Measurements from ENCODE around the gene HNRNPL. TPM values are rescaled to one million over a fixed set of nuclear protein-coding genes. Genes with fewer than 3 reads are reported as not detected.

Gene HNRNPL
- total and polyA plus RNA-seq, 9 of the 15 experiments (the other 6 are each of a cell fraction or from before 2014, with no cell fraction given) = 39.5 to 610 (median 299) TPM

- TF ChIP-seq GABPA (tag; conservative IDR thresholded peaks at IDR 0.05; ENCODE audit: low read depth) = peak; percentile 57
- no peak for TF ChIP-seq ZNF224 (CRISPR knock-in tag; IDR thresholded peaks at IDR 0.05)
- no peak for TF ChIP-seq THAP7 (CRISPR knock-in tag; IDR thresholded peaks at IDR 0.05)
- no peak for TF ChIP-seq HCFC1 (IDR thresholded peaks at IDR 0.05; ENCODE audit: low read depth, low read length)
- no peak for TF ChIP-seq ZNF830 (CRISPR knock-in tag; IDR thresholded peaks at IDR 0.05)
- TF ChIP-seq ZBTB7A (IDR thresholded peaks at IDR 0.05; ENCODE audit: borderline replicate concordance, control insufficient read depth, low read depth, low read length) = no peak
- no peak for TF ChIP-seq CHCHD3 (CRISPR knock-in tag; IDR thresholded peaks at IDR 0.05)
- TF ChIP-seq, protein P1, sequence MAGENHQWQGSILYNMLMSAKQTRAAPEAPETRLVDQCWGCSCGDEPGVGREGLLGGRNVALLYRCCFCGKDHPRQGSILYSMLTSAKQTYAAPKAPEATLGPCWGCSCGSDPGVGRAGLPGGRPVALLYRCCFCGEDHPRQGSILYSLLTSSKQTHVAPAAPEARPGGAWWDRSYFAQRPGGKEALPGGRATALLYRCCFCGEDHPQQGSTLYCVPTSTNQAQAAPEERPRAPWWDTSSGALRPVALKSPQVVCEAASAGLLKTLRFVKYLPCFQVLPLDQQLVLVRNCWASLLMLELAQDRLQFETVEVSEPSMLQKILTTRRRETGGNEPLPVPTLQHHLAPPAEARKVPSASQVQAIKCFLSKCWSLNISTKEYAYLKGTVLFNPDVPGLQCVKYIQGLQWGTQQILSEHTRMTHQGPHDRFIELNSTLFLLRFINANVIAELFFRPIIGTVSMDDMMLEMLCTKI (IDR thresholded peaks at IDR 0.05; ENCODE audit: partially characterized antibody) = no peak
- peak; percentile 82 for TF ChIP-seq SPI1 (IDR thresholded peaks at IDR 0.05; ENCODE audit: borderline replicate concordance, low read depth, low read length)
- no peak for TF ChIP-seq CBX5 (IDR thresholded peaks at IDR 0.05; ENCODE audit: borderline replicate concordance, low read depth)
- TF ChIP-seq DNMT1 (IDR thresholded peaks at IDR 0.05) = no peak
- TF ChIP-seq ZBTB40 (IDR thresholded peaks at IDR 0.05) = peak; percentile 77
- no peak for TF ChIP-seq ZBTB40 (CRISPR knock-in tag; IDR thresholded peaks at IDR 0.05)
- no peak for TF ChIP-seq ARID2 (IDR thresholded peaks at IDR 0.05)
- no peak for TF ChIP-seq TFE3 (CRISPR knock-in tag; IDR thresholded peaks at IDR 0.05)
- TF ChIP-seq LEF1 (IDR thresholded peaks at IDR 0.05) = no peak
- no peak for TF ChIP-seq SRSF9 (IDR thresholded peaks at IDR 0.05; ENCODE audit: borderline replicate concordance, low read depth, low read length)
- no peak for TF ChIP-seq RNF2 (IDR thresholded peaks at IDR 0.05)
- TF ChIP-seq ZNF76 (CRISPR knock-in tag; IDR thresholded peaks at IDR 0.05; ENCODE audit: borderline replicate concordance) = no peak
Observed at GRCh38 chr19:38805180-38805579, 44.6 kb downstream of the HNRNPL start (continued).
